Tibial nerve (tissue), 4 donors: Measurements from ENCODE around the gene NEDD4.

Experiments used
- EP300 ChIP-seq, 2 donors: sonication (generic); formaldehyde crosslinking; IDR thresholded peaks; one replicate each; pipeline ENCODE4 v1.6.1; 2017; ENCODE audit warnings: antibody characterized with exemption in 2 of 2, mild to moderate bottlenecking in 1 of 2
- POLR2A ChIP-seq, 2 donors: fragments of 450-650 bp; IDR thresholded peaks; one replicate each; pipeline ENCODE4 v1.6.1; 2017; ENCODE audit warnings: antibody characterized with exemption in 2 of 2, mild to moderate bottlenecking in 2 of 2, moderate library complexity in 2 of 2
- TF ChIP-seq, protein P1 (sequence below), 5 experiments: fragments of 200-600 bp in 3 of 5; fragments of 450-650 bp in 2 of 5; sonication (generic) in 3 of 5; IDR thresholded peaks; one replicate each; pipeline ENCODE4 v1.5.1; 2016 to 2019; ENCODE audit warnings: antibody characterized with exemption in 5 of 5, mild to moderate bottlenecking in 3 of 5, moderate library complexity in 2 of 5

DNA sequence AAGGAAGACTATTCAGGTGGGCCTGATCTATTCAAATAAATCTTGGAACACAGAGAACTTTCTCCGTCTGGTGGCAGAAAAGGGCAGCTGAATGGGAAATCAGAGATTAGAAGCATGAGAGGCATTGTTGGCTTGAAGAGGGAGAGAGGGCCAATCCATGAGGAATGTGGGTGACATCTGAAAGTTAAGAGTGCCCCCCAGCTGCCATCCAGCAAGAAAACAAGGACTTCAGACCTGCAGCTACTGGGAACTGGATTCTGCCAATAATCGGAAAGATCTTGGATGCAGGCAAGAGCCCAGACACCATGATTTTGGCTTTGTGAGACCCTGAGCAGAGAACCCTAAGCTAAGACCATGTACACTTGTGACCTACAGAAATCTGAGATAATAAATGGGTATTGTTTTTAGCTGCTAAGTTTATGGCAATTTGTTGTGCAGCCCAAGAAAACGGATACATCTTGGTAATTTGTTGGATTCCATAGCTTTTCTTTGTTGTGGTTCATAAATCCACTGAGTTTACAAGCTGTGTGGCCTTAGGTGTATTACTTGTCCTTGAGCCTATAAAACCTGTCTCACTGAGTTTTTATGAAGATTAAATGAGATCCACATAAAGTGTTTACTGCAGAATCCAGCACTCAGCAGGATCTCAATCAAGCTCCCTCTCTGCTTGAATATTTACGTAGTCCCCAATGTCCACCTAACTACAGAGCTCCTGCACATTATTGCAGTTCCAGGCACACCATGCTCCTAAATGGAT lies 168.4 kb downstream of the NEDD4 start:
- TF ChIP-seq, protein P1, sequence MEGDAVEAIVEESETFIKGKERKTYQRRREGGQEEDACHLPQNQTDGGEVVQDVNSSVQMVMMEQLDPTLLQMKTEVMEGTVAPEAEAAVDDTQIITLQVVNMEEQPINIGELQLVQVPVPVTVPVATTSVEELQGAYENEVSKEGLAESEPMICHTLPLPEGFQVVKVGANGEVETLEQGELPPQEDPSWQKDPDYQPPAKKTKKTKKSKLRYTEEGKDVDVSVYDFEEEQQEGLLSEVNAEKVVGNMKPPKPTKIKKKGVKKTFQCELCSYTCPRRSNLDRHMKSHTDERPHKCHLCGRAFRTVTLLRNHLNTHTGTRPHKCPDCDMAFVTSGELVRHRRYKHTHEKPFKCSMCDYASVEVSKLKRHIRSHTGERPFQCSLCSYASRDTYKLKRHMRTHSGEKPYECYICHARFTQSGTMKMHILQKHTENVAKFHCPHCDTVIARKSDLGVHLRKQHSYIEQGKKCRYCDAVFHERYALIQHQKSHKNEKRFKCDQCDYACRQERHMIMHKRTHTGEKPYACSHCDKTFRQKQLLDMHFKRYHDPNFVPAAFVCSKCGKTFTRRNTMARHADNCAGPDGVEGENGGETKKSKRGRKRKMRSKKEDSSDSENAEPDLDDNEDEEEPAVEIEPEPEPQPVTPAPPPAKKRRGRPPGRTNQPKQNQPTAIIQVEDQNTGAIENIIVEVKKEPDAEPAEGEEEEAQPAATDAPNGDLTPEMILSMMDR (IDR thresholded peaks at IDR 0.05), result no peak
- TF ChIP-seq POLR2A (IDR thresholded peaks at IDR 0.05) (no peak), EP300 (IDR thresholded peaks at IDR 0.05) (no peak)
